Chondrocyte (in vitro differentiated cells): ENCODE measurements around the gene MBTD1. TPM values are rescaled to one million over a fixed set of nuclear protein-coding genes. Genes with fewer than 3 reads are reported as not detected.

Source experiments
- DNase-seq: peaks from one replicate; pipeline ENCODE4 v3.0.0; 2021; ENCODE audit warnings: mixed read lengths, low spot score
- H3K27ac Mint-ChIP-seq: one replicate; pipeline ENCODE4 v1.8.0; 2021; ENCODE audit warnings: mild to moderate bottlenecking, moderate library complexity, mixed read lengths; ENCODE audit not compliant: unreplicated experiment
- H3K27me3 Mint-ChIP-seq: 2 replicates; pipeline ENCODE4 v1.8.0; 2021; ENCODE audit warnings: low read depth, mixed read lengths
- H3K36me3 Mint-ChIP-seq: 2 replicates; pipeline ENCODE4 v1.8.0; 2021; ENCODE audit warnings: low read depth, mixed read lengths
- H3K4me1 Mint-ChIP-seq: 2 replicates; pipeline ENCODE4 v1.8.0; 2021; ENCODE audit warnings: low read depth, mild to moderate bottlenecking, mixed read lengths
- H3K4me3 Mint-ChIP-seq: one replicate; pipeline ENCODE4 v1.8.0; 2021; ENCODE audit warnings: mild to moderate bottlenecking, moderate library complexity, mixed read lengths; ENCODE audit not compliant: unreplicated experiment
- H3K9me3 Mint-ChIP-seq: 2 replicates; pipeline ENCODE4 v1.8.0; 2021; ENCODE audit warnings: low read depth, mixed read lengths
- CTCF ChIP-seq: fragments of 200-600 bp; sonication (generic); IDR thresholded peaks from 2 replicates; pipeline ENCODE4 v1.5.0; 2021; ENCODE audit warnings: antibody characterized with exemption, mild to moderate bottlenecking, moderate library complexity
- total RNA-seq: library from RNA; stranded (reverse); gene quantifications from 3 replicates; pipeline ENCODE4 v1.2.1, GENCODE V29; 2021

Gene MBTD1
- total RNA-seq, 1 donor from 2014 or later: 10.9 TPM

DNA sequence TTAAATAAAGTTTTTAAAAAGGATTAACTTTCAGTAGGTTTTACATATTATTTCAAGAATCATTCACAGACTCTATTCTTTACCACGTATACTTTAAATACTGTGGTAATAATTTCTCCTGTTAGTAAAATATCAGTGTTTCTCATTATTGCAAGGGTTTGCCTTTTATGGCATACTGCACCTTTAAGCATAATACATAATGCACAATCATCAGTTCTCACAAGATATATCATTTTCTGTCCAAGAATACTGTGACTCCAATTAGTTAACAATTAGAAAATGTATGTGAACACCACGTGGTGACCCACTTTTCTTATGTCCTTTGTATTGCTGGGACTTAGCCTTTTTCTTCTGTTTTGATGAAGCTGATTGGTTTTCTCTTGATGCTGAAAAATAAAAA lies 68.0 kb downstream of the MBTD1 start:
- Mint-ChIP-seq H3K36me3 (peaks cover 20% of the 10 kb centered on the region), H3K9me3 (no peaks in the 10 kb centered on the region), H3K4me3 (no peak overlapping the region), H3K27ac (no peak overlapping the region), H3K27me3 (no peaks in the 10 kb centered on the region), H3K4me1 (no peaks in the 10 kb centered on the region)
- no peak for DNase-seq
- TF ChIP-seq CTCF: no peak

DNA sequence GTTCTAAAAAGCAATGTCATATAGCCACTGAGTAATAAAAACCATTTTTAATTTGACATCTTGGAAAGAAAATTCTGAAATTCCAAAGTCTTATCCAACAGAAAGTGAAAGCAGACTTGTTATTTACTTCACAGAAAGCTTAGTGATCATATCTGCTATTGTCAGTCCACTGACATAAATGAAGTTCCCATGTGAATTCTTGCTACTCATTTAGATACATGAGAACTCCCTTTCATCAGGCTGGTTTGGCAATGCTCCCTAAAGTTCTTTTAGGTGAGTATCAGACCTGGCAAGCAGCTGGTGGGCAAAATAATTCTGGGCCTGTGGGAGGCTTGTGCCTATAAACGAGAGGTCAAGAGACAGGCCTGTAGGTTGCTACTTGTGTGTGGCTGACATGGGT lies 70.2 kb downstream of the MBTD1 start:
- Mint-ChIP-seq H3K4me1 (no peaks in the 10 kb centered on the region), H3K36me3 (peaks cover 23% of the 10 kb centered on the region), H3K4me3 (no peak overlapping the region), H3K27ac (no peak overlapping the region), H3K9me3 (no peaks in the 10 kb centered on the region), H3K27me3 (no peaks in the 10 kb centered on the region)
- no peak for DNase-seq
- TF ChIP-seq CTCF: no peak

DNA sequence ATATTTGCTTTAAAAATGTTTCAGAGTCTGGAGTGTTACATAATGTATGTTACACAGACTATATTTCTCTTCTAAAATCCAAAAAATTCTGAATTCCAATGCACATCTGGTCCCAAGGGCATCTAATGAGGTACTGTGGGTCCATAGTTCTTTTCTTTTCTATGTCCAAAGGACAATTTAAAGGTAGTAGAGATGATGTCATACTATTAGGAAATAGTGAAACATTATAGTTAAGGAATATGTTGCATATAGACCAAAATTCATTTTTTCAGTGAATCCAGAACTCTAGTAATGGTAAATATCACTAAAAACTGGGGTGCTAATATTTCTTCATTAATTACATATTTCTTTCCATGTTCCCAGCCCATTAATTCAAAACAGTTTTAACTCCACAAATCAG lies 70.7 kb downstream of the MBTD1 start:
- no peak for DNase-seq
- Mint-ChIP-seq H3K4me3 (no peak overlapping the region), H3K27ac (no peak overlapping the region)

DNA sequence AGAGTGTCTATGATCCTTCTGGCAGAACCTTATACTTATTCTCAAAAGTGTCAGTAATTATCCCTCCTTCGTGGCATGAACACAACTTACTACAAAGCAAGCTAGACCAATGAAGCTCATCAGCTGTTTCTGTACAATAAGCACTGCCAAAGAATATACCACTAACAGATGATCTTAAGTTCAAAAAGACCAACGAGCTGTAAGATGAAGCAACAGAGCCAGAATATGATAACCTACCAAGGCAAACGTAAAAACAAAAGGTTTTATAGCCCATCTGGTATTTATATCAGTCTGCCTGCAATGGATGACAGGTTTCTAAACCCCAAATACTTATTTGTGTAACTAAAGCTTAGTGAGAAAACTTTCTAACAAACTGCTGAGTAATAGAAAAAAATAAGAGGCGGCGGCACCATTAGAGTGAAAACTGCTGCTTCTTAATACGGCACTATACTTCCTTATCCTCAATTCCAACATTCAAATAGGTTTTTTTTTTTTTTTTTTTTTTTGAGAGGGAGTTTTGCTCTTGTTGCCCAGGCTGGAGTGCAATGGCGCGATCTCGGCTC lies 71.5 kb downstream of the MBTD1 start:
- Mint-ChIP-seq H3K27me3 (no peaks in the 10 kb centered on the region), H3K4me3 (no peak overlapping the region)

More for the DNA sequence above, 70.7 kb downstream of the MBTD1 start:
- peaks cover 23% of the 10 kb centered on the region for H3K36me3 Mint-ChIP-seq
- H3K4me1 Mint-ChIP-seq: peaks cover 4% of the 10 kb centered on the region
- no peaks in the 10 kb centered on the region for H3K9me3 Mint-ChIP-seq
- H3K27me3 Mint-ChIP-seq: no peaks in the 10 kb centered on the region
- no peak for TF ChIP-seq CTCF

DNA sequence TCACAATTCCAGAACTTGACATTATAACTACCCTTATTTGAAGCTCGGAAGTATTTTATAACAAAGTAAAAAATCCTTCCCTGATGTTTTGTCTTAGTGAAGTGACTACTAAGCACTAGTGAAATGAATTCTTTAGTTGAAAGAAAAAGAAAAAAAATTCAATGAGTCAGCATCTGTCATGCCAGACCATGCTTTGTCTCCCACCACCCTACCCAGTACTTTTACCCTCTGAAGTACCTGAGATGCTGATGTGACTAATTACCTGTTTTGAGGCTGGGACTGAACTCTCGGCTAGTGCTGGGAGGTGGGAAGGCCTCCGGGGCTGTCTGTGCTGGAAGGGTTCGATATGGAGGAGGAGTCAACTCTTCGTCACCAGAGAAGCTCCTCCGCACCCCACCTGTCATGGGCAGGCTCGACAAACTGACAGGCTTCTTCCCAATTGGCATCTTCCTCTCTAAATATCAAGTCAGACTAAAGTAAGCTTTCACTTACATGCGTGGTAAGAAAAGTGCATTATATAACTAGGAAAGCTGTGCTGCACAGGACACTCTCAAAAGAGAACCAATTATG lies 74.0 kb downstream of the MBTD1 start:
- Mint-ChIP-seq H3K4me1 (peaks cover 10% of the 10 kb centered on the region), H3K4me3 (no peak overlapping the region), H3K9me3 (no peaks in the 10 kb centered on the region), H3K36me3 (peaks cover 17% of the 10 kb centered on the region), H3K27ac (no peak overlapping the region), H3K27me3 (no peaks in the 10 kb centered on the region)
- DNase-seq: no peak
- TF ChIP-seq CTCF: no peak

More for the DNA sequence above, 71.5 kb downstream of the MBTD1 start:
- no peak for TF ChIP-seq CTCF
- H3K27ac Mint-ChIP-seq: no peak overlapping the region
- H3K4me1 Mint-ChIP-seq: peaks cover 10% of the 10 kb centered on the region
- no peaks in the 10 kb centered on the region for H3K9me3 Mint-ChIP-seq
- DNase-seq: no peak
- H3K36me3 Mint-ChIP-seq: peaks cover 20% of the 10 kb centered on the region
